HG03280 (cell line): ENCODE measurements around the gene EGF.
"Not testable (repeated sequence)": the region's sequence is repeated elsewhere in the genome, so short reads cannot be mapped to it uniquely, and the experiment has no call there.

Source experiments
- ATAC-seq: cut with Tn5 transposase; IDR thresholded peaks from one replicate; pipeline ENCODE4 v1.9.1; 2021; ENCODE audit warnings: mild to moderate bottlenecking, moderate library complexity; ENCODE audit not compliant: unreplicated experiment

Gene EGF

GRCh38 chr4:109913596-109914241 is 1.0 kb downstream of the EGF start:
- no peak for ATAC-seq

GRCh38 chr4:109914322-109914721 is 1.6 kb downstream of the EGF start:
- ATAC-seq = no peak

- ATAC-seq = no peak
Measured at GRCh38 chr4:109915385-109916026, 2.8 kb downstream of the EGF start.

- no peak for ATAC-seq
Measured at GRCh38 chr4:109916027-109916409, 3.3 kb downstream of the EGF start.

- no peak for ATAC-seq
Measured at GRCh38 chr4:109921384-109921808, 8.7 kb downstream of the EGF start.

- ATAC-seq = no peak
Measured at GRCh38 chr4:109925396-109925795, 12.7 kb downstream of the EGF start.

GRCh38 chr4:109928327-109929045 is 15.8 kb downstream of the EGF start:
- ATAC-seq = no peak

GRCh38 chr4:109930464-109930863 is 17.8 kb downstream of the EGF start:
- ATAC-seq = no peak

- no peak for ATAC-seq
Measured at GRCh38 chr4:109930872-109931271, 18.2 kb downstream of the EGF start.

GRCh38 chr4:109931318-109931717 is 18.6 kb downstream of the EGF start:
- no peak for ATAC-seq

- not testable (repeated sequence) for ATAC-seq
Measured at GRCh38 chr4:109937352-109937751, 24.7 kb downstream of the EGF start.

- no peak for ATAC-seq
Measured at GRCh38 chr4:109939190-109939589, 26.5 kb downstream of the EGF start.

GRCh38 chr4:109942292-109942926 is 29.7 kb downstream of the EGF start:
- no peak for ATAC-seq

GRCh38 chr4:109943745-109944144 is 31.1 kb downstream of the EGF start:
- ATAC-seq = no peak

GRCh38 chr4:109944591-109944990 is 31.9 kb downstream of the EGF start:
- no peak for ATAC-seq

GRCh38 chr4:109945056-109945455 is 32.4 kb downstream of the EGF start:
- no peak for ATAC-seq

GRCh38 chr4:109946120-109946519 is 33.4 kb downstream of the EGF start:
- ATAC-seq = no peak

- no peak for ATAC-seq
Measured at GRCh38 chr4:109947457-109947856, 34.8 kb downstream of the EGF start.

- ATAC-seq = no peak
Measured at GRCh38 chr4:109947918-109948317, 35.2 kb downstream of the EGF start.

GRCh38 chr4:109949099-109949718 is 36.5 kb downstream of the EGF start:
- ATAC-seq = not testable (repeated sequence)

GRCh38 chr4:109952612-109953011 is 39.9 kb downstream of the EGF start:
- no peak for ATAC-seq
